GM10266 (cell line): ENCODE measurements around the gene AFP.

Source experiments
- DNase-seq: peaks from one replicate; pipeline ENCODE4 v3.0.0; 2012; ENCODE audit errors: extremely low spot score
- TF ChIP-seq, protein P1 (sequence below): IDR thresholded peaks from 2 replicates; pipeline ENCODE4 v1.5.1; 2012; ENCODE audit warnings: mild to moderate bottlenecking, low read depth; ENCODE audit not compliant: control insufficient read depth, insufficient read depth; ENCODE audit errors: missing control alignments

Gene AFP

DNA sequence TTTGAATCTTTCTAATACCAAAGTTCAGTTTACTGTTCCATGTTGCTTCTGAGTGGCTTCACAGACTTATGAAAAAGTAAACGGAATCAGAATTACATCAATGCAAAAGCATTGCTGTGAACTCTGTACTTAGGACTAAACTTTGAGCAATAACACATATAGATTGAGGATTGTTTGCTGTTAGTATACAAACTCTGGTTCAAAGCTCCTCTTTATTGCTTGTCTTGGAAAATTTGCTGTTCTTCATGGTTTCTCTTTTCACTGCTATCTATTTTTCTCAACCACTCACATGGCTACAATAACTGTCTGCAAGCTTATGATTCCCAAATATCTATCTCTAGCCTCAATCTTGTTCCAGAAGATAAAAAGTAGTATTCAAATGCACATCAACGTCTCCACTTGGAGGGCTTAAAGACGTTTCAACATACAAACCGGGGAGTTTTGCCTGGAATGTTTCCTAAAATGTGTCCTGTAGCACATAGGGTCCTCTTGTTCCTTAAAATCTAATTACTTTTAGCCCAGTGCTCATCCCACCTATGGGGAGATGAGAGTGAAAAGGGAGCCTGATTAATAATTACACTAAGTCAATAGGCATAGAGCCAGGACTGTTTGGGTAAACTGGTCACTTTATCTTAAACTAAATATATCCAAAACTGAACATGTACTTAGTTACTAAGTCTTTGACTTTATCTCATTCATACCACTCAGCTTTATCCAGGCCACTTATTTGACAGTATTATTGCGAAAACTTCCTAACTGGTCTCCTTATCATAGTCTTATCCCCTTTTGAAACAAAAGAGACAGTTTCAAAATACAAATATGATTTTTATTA lies 3.6 kb upstream of the AFP start:
- TF ChIP-seq, protein P1, sequence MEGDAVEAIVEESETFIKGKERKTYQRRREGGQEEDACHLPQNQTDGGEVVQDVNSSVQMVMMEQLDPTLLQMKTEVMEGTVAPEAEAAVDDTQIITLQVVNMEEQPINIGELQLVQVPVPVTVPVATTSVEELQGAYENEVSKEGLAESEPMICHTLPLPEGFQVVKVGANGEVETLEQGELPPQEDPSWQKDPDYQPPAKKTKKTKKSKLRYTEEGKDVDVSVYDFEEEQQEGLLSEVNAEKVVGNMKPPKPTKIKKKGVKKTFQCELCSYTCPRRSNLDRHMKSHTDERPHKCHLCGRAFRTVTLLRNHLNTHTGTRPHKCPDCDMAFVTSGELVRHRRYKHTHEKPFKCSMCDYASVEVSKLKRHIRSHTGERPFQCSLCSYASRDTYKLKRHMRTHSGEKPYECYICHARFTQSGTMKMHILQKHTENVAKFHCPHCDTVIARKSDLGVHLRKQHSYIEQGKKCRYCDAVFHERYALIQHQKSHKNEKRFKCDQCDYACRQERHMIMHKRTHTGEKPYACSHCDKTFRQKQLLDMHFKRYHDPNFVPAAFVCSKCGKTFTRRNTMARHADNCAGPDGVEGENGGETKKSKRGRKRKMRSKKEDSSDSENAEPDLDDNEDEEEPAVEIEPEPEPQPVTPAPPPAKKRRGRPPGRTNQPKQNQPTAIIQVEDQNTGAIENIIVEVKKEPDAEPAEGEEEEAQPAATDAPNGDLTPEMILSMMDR, result no peak
- DNase-seq, result no peak

DNA sequence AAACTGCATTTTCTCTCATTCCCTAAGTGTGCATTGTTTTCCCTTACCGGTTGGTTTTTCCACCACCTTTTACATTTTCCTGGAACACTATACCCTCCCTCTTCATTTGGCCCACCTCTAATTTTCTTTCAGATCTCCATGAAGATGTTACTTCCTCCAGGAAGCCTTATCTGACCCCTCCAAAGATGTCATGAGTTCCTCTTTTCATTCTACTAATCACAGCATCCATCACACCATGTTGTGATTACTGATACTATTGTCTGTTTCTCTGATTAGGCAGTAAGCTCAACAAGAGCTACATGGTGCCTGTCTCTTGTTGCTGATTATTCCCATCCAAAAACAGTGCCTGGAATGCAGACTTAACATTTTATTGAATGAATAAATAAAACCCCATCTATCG lies 2.9 kb upstream of the AFP start:
- TF ChIP-seq, protein P1, result no peak
- DNase-seq, result no peak

DNA sequence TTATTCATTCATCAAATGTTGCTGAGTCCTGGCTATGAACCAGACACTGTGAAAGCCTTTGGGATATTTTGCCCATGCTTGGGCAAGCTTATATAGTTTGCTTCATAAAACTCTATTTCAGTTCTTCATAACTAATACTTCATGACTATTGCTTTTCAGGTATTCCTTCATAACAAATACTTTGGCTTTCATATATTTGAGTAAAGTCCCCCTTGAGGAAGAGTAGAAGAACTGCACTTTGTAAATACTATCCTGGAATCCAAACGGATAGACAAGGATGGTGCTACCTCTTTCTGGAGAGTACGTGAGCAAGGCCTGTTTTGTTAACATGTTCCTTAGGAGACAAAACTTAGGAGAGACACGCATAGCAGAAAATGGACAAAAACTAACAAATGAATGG lies 1.7 kb upstream of the AFP start:
- DNase-seq, result no peak
- TF ChIP-seq, protein P1, result no peak

DNA sequence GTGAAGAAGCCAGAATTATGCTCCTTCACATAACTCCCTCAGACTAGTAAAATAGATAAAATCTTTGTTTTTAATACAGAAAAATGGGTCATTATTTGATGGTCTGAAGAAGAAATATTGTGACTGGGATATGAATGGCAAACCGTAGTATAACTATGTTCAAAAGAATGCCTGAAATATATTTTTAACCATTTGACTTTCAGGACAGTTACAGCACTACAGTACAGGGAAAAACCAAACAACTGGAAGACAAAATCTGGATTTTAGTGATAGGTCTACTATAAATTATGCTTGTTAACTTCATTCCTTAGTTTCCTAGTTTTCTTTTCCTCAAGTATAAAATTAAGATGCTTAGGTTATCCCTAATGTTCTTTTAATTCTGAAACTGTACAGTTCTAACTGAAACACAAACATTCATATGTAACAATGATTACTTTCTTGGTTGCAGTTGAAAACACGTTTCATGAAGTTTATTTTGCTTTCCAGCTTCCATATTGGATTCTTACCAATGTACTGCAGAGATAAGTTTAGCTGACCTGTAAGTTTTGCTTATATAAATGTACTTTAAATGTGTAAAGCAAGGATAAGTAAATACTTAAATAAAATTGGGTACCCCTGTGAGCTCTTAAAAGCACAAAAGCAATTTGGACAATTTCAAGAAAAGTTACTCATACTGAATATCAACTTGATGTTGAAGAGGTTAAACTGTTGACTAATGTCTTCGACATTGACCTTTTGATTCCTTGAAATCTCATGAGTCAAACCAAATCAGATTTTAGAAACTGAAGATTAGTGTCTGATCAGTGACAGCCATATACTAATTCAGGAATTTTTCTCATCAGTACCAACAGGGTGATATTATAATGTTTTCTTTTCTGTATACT lies 895 bp downstream of the AFP start:
- TF ChIP-seq, protein P1, result no peak
- DNase-seq, result no peak

DNA sequence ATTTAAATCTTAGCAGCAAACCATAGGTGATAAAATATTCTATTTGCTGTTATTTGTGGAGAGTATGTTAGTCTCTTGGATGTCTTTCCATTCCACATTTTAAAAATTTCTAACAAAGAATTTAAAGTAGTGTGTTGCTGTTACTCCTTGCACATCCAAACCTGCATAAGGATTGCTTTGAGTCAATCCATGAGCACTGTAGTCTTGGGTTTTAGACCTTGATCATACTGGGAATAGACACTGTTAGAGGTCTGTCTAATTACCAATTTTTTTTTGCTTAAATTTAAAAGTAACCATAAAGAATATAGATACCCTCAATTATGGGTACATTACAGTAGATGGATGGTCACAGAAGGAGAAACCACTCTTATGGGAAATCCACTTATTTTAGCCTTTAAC lies 1.5 kb downstream of the AFP start:
- TF ChIP-seq, protein P1, result no peak
- no peak for DNase-seq

DNA sequence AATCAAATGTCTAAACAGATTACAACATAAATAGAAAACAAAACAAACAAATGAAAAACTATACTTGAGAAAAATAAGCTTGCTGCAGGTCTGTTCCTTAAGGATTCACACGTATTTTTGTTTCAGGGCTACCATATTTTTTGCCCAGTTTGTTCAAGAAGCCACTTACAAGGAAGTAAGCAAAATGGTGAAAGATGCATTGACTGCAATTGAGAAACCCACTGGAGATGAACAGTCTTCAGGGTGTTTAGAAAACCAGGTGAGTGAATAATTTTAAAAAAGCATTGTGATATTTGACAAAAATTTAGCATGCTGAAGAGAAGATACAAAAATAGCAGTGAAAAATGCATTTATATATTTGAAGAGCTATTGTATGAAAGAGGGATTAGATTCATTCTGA lies 2.0 kb downstream of the AFP start:
- DNase-seq, result no peak
- TF ChIP-seq, protein P1, result no peak
